ENCODE measurements around the gene MS4A4E. TPM values are rescaled to one million over a fixed set of nuclear protein-coding genes. Genes with fewer than 3 reads are reported as not detected.

Gene MS4A4E
- total RNA-seq, 1 experiment from 2014 or later = not detected

DNA sequence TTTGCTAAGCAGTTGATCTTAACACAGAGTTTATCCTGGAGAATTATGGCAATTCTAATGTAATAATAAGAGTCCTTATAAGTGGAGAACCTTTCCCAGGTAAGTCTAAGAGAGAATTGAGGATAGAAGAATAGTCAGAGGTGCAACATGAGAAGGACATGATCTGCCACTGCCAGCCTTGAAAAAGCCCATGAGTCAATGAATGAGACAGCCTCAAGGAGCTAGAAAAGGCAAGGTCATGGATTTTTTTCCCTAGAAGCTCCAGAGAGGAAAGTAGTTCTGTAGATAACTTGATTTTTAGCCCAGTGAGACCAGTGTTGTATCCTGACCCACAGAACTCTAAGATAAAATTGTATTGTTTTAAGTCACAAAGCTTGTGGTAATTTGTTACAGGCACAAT is 77.0 kb downstream of the MS4A4E start:
- no peak overlapping the region for H3K4me3 Mint-ChIP-seq
- H3K9me3 Mint-ChIP-seq = peaks cover 54% of the 10 kb centered on the region
- peaks cover 4% of the 10 kb centered on the region; the same call in 1 of the 2 replicates for H3K27me3 Mint-ChIP-seq (ENCODE audit: low read depth)
- TF ChIP-seq NR3C1 (CRISPR knock-in tag; conservative IDR thresholded peaks at IDR 0.05; ENCODE audit: low read depth) (no peak), SMAD3 (CRISPR knock-in tag; IDR thresholded peaks at IDR 0.05; ENCODE audit: borderline replicate concordance) (no peak), JAZF1 (CRISPR knock-in tag; IDR thresholded peaks at IDR 0.05) (no peak), TEAD4 (CRISPR knock-in tag; IDR thresholded peaks at IDR 0.05) (no peak)
- TF ChIP-seq, protein P1, sequence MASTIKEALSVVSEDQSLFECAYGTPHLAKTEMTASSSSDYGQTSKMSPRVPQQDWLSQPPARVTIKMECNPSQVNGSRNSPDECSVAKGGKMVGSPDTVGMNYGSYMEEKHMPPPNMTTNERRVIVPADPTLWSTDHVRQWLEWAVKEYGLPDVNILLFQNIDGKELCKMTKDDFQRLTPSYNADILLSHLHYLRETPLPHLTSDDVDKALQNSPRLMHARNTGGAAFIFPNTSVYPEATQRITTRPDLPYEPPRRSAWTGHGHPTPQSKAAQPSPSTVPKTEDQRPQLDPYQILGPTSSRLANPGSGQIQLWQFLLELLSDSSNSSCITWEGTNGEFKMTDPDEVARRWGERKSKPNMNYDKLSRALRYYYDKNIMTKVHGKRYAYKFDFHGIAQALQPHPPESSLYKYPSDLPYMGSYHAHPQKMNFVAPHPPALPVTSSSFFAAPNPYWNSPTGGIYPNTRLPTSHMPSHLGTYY (CRISPR knock-in tag; IDR thresholded peaks at IDR 0.05) = no peak
- TF ChIP-seq, protein P2, sequence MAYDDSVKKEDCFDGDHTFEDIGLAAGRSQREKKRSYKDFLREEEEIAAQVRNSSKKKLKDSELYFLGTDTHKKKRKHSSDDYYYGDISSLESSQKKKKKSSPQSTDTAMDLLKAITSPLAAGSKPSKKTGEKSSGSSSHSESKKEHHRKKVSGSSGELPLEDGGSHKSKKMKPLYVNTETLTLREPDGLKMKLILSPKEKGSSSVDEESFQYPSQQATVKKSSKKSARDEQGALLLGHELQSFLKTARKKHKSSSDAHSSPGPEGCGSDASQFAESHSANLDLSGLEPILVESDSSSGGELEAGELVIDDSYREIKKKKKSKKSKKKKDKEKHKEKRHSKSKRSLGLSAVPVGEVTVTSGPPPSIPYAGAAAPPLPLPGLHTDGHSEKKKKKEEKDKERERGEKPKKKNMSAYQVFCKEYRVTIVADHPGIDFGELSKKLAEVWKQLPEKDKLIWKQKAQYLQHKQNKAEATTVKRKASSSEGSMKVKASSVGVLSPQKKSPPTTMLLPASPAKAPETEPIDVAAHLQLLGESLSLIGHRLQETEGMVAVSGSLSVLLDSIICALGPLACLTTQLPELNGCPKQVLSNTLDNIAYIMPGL (CRISPR knock-in tag; IDR thresholded peaks at IDR 0.05) = no peak
- TF ChIP-seq, protein P3, sequence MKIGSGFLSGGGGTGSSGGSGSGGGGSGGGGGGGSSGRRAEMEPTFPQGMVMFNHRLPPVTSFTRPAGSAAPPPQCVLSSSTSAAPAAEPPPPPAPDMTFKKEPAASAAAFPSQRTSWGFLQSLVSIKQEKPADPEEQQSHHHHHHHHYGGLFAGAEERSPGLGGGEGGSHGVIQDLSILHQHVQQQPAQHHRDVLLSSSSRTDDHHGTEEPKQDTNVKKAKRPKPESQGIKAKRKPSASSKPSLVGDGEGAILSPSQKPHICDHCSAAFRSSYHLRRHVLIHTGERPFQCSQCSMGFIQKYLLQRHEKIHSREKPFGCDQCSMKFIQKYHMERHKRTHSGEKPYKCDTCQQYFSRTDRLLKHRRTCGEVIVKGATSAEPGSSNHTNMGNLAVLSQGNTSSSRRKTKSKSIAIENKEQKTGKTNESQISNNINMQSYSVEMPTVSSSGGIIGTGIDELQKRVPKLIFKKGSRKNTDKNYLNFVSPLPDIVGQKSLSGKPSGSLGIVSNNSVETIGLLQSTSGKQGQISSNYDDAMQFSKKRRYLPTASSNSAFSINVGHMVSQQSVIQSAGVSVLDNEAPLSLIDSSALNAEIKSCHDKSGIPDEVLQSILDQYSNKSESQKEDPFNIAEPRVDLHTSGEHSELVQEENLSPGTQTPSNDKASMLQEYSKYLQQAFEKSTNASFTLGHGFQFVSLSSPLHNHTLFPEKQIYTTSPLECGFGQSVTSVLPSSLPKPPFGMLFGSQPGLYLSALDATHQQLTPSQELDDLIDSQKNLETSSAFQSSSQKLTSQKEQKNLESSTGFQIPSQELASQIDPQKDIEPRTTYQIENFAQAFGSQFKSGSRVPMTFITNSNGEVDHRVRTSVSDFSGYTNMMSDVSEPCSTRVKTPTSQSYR (CRISPR knock-in tag; IDR thresholded peaks at IDR 0.05) = no peak
- TF ChIP-seq, protein P4, sequence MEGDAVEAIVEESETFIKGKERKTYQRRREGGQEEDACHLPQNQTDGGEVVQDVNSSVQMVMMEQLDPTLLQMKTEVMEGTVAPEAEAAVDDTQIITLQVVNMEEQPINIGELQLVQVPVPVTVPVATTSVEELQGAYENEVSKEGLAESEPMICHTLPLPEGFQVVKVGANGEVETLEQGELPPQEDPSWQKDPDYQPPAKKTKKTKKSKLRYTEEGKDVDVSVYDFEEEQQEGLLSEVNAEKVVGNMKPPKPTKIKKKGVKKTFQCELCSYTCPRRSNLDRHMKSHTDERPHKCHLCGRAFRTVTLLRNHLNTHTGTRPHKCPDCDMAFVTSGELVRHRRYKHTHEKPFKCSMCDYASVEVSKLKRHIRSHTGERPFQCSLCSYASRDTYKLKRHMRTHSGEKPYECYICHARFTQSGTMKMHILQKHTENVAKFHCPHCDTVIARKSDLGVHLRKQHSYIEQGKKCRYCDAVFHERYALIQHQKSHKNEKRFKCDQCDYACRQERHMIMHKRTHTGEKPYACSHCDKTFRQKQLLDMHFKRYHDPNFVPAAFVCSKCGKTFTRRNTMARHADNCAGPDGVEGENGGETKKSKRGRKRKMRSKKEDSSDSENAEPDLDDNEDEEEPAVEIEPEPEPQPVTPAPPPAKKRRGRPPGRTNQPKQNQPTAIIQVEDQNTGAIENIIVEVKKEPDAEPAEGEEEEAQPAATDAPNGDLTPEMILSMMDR (IDR thresholded peaks at IDR 0.05) = no peak
- TF ChIP-seq, protein P5, sequence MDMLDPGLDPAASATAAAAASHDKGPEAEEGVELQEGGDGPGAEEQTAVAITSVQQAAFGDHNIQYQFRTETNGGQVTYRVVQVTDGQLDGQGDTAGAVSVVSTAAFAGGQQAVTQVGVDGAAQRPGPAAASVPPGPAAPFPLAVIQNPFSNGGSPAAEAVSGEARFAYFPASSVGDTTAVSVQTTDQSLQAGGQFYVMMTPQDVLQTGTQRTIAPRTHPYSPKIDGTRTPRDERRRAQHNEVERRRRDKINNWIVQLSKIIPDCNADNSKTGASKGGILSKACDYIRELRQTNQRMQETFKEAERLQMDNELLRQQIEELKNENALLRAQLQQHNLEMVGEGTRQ (CRISPR knock-in tag; IDR thresholded peaks at IDR 0.05) = no peak
- no peak overlapping the region for H3K27ac Mint-ChIP-seq
- H3K4me1 Mint-ChIP-seq = no peaks in the 10 kb centered on the region
- CTCF ChIA-PET = no interaction called here
- ATAC-seq (no peak), DNase-seq (ENCODE audit: low spot score) (no peak)
- H3K36me3 Mint-ChIP-seq = peaks cover 29% of the 10 kb centered on the region
- POLR2A ChIA-PET = no interaction called here

DNA sequence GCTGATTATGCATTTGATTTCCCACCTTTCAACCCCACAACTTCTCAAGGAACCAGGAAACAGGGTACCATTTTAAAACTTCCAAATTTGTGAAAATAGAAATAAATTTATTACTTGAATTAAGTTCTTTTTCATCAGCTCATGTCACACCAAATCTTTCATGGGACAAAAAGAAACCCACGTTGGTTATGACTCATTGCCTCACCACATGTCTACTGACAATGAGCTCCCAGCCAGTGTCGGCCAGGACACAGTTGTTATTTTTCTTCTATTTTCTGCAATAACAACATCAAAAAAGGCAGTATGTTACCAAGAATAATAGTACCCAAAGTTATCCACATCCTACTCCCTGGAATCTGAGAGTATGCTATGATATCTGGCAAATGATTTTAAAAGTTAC is 77.4 kb downstream of the MS4A4E start:
- Mint-ChIP-seq H3K4me1 (no peaks in the 10 kb centered on the region), H3K27ac (no peak overlapping the region), H3K4me3 (no peak overlapping the region), H3K27me3 (ENCODE audit: low read depth) (peaks cover 4% of the 10 kb centered on the region; the same call in 1 of the 2 replicates), H3K9me3 (peaks cover 50% of the 10 kb centered on the region), H3K36me3 (peaks cover 29% of the 10 kb centered on the region)
- DNase-seq (ENCODE audit: low spot score) (no peak), ATAC-seq (no peak)
- ChIA-PET CTCF (no interaction called here), POLR2A (no interaction called here)
- TF ChIP-seq ZNF219 (CRISPR knock-in tag; IDR thresholded peaks at IDR 0.05; ENCODE audit: borderline replicate concordance) = no peak
- TF ChIP-seq, protein P6, sequence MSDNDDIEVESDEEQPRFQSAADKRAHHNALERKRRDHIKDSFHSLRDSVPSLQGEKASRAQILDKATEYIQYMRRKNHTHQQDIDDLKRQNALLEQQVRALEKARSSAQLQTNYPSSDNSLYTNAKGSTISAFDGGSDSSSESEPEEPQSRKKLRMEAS (CRISPR knock-in tag; IDR thresholded peaks at IDR 0.05) = no peak
- TF ChIP-seq, protein P7, sequence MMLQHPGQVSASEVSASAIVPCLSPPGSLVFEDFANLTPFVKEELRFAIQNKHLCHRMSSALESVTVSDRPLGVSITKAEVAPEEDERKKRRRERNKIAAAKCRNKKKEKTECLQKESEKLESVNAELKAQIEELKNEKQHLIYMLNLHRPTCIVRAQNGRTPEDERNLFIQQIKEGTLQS (CRISPR knock-in tag; conservative IDR thresholded peaks at IDR 0.05) = no peak
- TF ChIP-seq, protein P8, sequence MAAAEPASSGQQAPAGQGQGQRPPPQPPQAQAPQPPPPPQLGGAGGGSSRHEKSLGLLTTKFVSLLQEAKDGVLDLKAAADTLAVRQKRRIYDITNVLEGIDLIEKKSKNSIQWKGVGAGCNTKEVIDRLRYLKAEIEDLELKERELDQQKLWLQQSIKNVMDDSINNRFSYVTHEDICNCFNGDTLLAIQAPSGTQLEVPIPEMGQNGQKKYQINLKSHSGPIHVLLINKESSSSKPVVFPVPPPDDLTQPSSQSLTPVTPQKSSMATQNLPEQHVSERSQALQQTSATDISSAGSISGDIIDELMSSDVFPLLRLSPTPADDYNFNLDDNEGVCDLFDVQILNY (CRISPR knock-in tag; IDR thresholded peaks at IDR 0.05) = no peak
- TF ChIP-seq GABPB1 (CRISPR knock-in tag; IDR thresholded peaks at IDR 0.05) = no peak
- TF ChIP-seq, protein P9, sequence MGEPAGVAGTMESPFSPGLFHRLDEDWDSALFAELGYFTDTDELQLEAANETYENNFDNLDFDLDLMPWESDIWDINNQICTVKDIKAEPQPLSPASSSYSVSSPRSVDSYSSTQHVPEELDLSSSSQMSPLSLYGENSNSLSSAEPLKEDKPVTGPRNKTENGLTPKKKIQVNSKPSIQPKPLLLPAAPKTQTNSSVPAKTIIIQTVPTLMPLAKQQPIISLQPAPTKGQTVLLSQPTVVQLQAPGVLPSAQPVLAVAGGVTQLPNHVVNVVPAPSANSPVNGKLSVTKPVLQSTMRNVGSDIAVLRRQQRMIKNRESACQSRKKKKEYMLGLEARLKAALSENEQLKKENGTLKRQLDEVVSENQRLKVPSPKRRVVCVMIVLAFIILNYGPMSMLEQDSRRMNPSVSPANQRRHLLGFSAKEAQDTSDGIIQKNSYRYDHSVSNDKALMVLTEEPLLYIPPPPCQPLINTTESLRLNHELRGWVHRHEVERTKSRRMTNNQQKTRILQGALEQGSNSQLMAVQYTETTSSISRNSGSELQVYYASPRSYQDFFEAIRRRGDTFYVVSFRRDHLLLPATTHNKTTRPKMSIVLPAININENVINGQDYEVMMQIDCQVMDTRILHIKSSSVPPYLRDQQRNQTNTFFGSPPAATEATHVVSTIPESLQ (CRISPR knock-in tag; IDR thresholded peaks at IDR 0.05) = no peak
- no peak for TF ChIP-seq GTF2I (CRISPR knock-in tag; conservative IDR thresholded peaks at IDR 0.05)
- TF ChIP-seq, protein P10, sequence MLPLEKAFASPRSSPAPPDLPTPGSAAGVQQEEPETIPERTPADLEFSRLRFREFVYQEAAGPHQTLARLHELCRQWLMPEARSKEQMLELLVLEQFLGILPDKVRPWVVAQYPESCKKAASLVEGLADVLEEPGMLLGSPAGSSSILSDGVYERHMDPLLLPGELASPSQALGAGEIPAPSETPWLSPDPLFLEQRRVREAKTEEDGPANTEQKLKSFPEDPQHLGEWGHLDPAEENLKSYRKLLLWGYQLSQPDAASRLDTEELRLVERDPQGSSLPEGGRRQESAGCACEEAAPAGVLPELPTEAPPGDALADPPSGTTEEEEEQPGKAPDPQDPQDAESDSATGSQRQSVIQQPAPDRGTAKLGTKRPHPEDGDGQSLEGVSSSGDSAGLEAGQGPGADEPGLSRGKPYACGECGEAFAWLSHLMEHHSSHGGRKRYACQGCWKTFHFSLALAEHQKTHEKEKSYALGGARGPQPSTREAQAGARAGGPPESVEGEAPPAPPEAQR (CRISPR knock-in tag; IDR thresholded peaks at IDR 0.05) = no peak
